Vagina (tissue), 2 donors: Measurements from ENCODE around the gene POU4F2.

Experiments
- POLR2AphosphoS5 ChIP-seq, 2 donors: sonication (generic); formaldehyde crosslinking; IDR thresholded peaks; one replicate each; pipeline ENCODE4 v1.9.0; 2017; ENCODE audit warnings: antibody characterized with exemption in 2 of 2, mild to moderate bottlenecking in 2 of 2, low read depth in 1 of 2; ENCODE audit not compliant: insufficient read depth in 1 of 2
- TF ChIP-seq, protein P1 (sequence below), 3 experiments: fragments of 450-650 bp in 2 of 3; fragments of 200-600 bp in 1 of 3; sonication (generic) in 1 of 3; IDR thresholded peaks; one replicate each; pipeline ENCODE4 v1.5.1; 2017 to 2019; ENCODE audit warnings: antibody characterized with exemption in 3 of 3, mild to moderate bottlenecking in 2 of 3, moderate library complexity in 2 of 3

DNA sequence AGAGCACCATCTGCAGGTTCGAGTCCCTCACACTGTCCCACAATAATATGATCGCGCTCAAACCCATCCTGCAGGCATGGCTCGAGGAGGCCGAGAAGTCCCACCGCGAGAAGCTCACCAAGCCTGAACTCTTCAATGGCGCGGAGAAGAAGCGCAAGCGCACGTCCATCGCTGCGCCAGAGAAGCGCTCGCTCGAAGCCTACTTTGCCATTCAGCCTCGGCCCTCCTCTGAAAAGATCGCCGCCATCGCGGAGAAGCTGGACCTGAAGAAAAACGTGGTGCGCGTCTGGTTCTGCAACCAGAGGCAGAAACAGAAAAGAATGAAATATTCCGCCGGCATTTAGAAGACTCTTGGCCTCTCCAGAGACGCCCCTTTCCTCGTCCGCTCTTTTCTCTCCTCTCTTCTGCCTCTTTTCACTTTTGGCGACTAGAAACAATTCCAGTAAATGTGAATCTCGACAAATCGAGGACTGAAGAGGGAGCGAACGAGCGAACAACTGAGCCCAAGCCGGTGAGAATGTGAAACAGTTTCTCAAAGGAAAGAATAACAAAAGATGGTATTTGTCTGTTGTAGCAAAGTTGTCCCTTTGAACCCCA, 1.9 kb downstream of the POU4F2 start:
- TF ChIP-seq, protein P1, sequence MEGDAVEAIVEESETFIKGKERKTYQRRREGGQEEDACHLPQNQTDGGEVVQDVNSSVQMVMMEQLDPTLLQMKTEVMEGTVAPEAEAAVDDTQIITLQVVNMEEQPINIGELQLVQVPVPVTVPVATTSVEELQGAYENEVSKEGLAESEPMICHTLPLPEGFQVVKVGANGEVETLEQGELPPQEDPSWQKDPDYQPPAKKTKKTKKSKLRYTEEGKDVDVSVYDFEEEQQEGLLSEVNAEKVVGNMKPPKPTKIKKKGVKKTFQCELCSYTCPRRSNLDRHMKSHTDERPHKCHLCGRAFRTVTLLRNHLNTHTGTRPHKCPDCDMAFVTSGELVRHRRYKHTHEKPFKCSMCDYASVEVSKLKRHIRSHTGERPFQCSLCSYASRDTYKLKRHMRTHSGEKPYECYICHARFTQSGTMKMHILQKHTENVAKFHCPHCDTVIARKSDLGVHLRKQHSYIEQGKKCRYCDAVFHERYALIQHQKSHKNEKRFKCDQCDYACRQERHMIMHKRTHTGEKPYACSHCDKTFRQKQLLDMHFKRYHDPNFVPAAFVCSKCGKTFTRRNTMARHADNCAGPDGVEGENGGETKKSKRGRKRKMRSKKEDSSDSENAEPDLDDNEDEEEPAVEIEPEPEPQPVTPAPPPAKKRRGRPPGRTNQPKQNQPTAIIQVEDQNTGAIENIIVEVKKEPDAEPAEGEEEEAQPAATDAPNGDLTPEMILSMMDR (IDR thresholded peaks at IDR 0.05) = no peak
- TF ChIP-seq POLR2AphosphoS5 (IDR thresholded peaks at IDR 0.05; ENCODE audit: insufficient read depth in 1 of 2, low read depth in 1 of 2) = no peak
